HG03175 (cell line): ENCODE data around the gene DCHS2.

ENCODE experiments used
- ATAC-seq: cut with Tn5 transposase; IDR thresholded peaks from one replicate; pipeline ENCODE4 v1.9.1; 2021; ENCODE audit warnings: mild to moderate bottlenecking, moderate library complexity; ENCODE audit not compliant: unreplicated experiment

The DCHS2 gene, protein sequence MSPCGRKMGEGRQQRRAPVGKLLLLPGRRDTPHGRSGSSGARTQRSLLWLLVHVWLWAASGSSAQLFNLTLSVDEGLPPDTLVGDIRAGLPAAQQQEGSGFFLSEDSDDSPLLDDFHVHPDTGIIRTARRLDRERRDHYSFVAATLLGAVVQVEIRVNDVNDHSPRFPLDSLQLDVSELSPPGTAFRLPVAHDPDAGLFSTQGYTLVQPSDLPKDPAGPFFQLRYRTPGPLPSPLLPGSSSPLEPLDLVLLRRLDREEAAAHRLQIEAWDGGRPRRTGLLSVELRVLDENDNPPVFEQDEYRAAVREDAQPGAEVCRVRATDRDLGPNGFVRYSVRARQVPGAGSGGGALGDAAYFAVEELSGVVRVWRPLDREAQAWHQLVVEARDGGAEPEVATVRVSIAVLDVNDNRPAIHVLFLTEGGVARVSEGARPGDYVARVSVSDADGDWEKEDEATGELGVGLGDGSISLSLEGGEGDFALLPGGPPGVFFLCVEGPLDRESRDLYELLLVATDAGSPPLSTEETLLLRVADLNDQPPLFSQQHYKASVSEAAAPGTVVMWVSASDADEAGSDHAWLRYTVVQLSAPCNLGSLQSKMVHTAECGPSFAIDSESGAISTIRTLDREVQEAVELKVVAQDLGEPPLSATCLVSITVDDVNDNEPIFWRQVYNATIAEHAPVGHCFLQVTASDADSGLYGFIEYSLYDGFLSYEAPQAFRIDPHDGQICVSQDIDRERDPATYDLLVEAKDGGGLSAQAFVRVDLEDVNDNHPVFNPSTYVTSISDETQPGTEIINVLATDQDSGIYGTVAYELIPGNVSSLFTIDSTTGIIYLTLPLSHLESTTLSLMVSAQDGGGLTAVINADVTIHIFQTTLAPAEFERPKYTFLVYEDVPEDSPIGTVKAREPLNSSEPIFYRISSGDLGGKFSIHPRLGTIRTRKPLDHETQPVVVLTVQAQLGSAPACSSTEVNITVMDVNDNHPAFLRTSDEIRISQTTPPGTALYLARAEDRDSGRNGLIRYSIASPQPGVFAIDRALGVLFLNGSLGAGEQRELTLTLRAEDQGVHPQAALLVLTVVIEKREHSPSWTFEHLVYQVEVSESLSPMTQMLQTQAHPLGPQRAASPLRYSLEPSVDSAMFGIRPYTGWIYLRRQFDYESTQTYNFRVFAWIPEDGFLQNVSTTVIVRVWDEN (N-terminal part only)

DNA sequence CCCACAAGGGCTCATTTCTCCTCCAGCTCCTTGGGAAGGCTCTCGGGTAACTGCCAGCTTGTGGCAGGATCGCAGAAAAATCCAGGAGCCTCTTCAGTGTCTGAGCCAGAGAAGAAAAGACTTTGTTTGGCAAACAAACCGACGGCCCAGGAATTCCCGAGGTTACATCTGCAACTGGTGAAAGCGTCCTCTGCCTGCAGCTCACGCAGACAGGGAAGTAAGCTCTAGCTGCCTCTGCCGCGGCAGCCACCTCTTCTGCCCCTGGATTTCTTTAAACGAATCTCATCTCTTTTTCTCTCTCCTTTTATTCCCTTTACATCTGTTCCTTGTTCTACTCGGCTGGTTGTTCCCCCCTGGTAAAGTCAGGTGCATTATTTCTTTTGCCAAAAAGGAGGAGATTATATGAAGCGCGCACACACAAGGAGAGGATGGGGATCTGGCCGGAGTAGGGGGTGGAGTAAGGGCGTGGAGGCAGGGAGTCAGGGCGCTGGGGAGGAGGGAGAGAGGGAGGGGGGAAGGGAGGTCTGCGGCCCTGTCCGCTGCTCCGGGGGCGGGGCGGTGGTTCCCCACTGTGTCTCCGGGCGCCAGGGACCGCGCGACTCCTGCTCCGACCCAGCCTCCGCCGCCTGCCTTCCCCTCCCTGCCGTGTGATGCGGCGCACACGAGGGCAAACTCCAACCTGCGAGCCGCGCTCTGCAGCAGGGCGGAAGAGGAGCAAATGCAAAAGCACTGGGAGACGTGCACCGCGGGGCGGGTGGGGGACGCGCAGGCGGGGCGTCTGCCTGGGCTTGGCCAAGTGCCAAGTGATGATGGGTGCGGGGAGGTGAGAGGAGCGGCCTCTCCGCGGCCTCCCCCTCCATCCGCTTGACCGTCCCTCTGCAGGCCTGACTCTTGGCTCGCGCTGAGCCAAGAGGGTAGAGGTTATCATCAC lies at the start of gene DCHS2:
Gene DCHS2 (minus strand): TSS at position 459 of the 931 bp plus-strand sequence. CDS start 444 bp downstream, at position 15.
- peak; percentile 68 for ATAC-seq

DNA sequence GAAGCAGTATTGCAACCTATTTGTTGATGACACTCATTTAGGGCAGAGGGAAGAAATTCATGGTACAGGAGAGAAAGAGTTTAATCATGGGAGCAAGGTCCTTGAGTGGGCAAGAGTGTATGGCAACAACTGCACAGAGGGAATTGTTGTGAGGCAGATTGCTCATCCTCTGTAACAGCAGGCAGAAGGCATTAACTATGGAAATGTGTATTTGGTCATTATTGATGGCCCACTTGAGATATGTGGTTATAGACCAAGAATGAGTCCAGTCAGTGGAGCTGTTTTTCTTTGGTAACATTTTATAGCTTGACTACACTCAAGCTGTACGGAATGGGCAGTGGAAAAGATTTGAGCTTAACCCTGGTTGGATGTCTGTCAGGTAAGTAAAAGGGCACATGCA lies 42.7 kb upstream of the DCHS2 start:
- ATAC-seq, result no peak

DNA sequence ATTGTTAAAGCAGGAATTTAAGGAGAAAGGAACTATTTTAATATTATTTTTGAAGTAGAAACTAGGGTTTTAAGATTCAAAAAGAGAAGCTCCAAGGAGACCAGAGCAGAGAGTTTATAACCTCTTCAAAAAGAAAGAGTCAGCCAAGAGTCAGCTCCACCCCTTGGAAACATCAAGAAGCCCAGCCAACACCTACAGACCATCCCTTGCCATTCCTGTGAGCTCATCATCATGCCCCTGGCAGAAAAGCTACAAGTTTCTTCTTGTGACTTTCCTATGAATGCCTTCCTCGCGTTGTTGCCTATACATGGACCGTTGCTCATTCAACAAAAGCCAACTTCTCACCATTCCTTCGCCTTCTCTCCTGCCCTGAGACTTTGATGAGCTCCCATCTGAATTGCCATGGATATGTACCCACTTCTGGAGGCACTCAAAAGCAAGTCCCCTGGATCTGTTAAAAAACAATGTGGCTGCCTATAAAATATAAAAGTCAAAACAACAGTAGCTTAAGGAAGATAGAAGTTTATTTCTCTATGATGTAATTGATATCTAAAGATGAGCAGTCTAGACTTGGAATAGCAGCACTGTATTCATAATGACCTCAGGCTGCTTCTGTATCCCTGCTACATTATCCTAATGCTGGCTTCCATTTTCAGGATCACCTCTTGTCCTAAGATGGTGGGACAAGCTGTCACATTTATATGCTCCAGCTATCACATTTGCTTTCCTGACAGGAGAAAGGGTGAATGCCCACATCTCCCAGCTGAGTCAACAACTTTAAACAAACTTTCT lies 38.3 kb upstream of the DCHS2 start:
- no peak for ATAC-seq

DNA sequence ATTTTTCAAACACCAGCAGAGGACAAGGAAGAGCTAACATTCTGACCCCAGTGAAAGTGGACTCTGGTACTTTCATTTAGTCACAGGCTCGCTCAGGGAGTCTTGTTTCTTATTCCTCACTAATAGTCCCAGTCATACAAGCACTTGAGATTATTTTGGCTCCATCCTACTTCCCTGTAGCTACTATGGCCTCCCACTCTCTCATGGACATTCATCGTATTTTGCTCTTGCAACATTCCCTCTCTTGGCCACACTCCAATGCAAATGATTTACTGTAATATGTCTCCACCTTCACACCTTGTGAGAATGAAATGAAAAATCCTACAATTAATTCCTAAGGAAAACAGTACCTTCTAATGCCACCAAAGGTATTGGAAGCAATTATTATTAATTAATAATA lies 37.3 kb upstream of the DCHS2 start:
- no peak for ATAC-seq

DNA sequence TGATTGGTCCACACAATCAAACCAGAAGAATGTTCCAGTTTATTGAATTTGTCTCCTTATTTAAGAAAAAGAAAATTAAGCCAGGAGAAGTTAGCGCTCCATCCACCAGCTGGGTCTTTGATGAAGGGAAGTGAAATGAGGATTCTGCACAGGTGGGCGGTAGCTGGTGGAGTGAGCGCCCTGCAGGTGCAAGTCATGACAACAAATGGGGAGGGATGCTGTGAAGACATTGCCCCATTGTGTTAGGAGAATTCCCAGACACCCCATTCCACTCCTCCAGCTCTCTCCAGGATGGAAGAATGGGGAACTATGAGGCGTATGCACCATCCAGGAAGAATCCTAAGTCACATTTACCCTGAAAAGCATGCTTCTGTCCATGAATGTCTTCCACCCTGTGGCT lies 35.7 kb upstream of the DCHS2 start:
- no peak for ATAC-seq

DNA sequence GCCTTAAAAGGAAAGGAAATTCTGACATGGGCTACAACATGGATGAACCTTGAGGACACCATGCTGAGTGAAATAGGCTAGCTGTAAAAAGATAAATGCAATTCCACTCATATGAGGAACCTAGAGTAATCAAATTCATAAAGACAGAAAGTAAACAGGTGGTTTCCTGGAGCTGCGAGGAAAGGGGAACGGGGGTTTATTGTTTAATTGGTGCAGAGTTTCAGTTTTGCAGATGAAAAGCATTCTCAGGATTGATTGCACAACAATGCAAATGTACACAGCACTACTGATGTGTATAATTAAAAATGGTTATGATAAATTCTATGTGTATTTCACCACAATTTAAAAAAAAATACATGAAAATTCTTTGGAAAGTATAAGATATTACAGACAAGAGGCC lies 34.6 kb upstream of the DCHS2 start:
- peak; percentile 60 for ATAC-seq

DNA sequence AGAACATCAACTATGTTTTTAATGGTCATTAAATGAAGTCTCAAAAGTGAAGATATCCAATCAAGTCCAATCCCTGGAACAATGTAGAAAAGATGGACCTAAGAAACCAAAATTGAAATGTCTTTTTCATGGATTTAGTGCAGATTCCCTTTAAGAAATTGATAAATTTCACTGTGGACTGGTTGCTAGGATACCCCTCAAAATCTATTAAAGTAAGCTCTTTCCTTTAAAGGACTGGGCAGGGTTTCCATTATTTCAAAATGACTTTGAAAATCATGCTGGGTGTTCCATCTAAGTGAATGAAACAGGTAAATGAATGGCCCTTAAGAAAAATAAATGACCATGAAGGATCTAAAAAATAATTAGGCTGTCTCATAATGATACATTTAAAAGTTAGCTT lies 30.0 kb upstream of the DCHS2 start:
- ATAC-seq, result no peak

DNA sequence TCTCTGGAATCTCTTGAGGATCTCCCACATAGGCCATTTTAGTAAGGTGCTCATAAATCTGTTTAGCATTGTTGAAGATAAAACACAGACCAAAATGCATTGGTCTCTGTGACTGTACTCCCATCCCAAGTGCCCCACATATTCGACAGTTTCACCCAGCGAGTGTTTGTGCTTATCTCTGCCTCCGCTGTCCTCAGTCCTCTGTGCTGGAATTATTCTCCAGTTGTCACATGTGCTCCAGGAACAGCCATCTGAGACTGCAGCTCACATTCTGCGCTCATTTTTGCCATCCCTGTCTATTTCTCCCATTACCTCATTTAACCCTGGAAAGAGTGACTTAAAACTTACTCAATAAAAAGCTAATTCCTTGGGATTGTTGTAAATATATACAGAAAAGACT lies 27.6 kb upstream of the DCHS2 start:
- ATAC-seq, result no peak

DNA sequence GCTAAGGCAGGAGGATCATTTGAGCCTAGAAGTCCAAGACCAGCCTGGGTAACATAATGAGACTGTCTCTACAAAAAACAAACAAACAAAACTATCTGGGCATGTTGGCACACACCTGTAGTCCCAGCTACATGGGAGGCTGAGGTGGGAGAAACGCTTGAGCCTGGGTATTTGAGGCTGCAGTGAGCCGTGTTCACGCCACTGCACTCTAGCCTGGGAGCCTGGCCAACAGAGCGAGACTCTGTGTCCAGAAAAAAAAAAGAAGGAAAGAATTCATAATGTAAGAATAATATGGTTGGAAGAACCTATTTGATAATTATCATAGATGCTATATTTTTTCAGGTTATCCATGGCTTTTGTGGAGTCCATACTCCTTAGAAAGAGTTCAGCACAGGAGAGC lies 26.0 kb upstream of the DCHS2 start:
- no peak for ATAC-seq

DNA sequence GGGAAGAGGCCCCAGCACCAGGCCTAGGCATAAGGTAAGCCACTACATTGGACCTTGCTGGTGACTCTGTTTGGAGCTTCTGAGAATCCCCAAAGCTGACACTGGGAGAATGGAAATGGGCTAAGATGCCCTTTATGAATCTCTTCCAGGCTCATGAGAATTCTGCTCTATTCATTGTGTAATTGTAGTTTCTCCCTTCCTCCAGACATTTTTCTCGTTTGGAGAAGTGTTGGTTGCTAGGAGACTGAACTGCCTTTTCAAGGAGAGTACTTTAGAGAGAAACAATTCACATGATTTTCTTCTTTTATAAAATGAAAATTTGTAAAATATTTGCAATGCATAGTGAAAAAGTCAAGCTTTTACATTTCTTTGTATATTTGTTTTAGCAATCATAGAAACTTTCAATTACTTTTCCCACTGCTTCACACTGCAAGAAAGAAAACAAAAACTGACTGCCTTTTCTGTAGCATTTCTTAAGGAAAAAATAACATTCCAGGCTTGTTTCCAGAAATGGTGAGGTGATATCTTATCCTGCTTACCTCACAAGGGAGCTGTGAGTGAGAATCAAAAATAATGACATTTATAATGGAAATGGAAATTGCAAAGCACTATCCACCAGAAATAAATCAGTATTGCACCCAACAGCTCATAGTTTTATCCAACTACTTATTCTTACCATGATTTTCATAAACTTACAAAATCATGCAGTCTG lies 24.9 kb upstream of the DCHS2 start:
- ATAC-seq, result no peak

DNA sequence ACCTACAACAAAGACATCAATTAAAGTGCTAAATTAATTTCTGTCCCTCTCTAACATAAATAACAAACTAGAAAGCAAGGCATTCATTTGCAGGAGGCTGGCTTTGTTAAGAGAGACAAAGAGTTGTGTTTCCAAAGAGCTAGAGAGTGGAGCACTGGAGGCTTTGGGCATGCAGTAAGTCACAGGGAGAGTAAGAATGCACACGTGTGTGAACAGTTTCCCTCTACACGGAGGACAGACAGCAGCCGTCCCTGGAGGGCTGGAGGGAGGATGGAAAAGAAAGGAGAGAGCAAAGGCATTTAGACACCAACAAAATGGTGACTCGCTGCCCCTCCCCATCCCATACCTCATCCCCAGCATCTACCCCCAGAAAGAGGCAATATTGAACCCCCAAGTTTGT lies 20.4 kb upstream of the DCHS2 start:
- ATAC-seq, result no peak

DNA sequence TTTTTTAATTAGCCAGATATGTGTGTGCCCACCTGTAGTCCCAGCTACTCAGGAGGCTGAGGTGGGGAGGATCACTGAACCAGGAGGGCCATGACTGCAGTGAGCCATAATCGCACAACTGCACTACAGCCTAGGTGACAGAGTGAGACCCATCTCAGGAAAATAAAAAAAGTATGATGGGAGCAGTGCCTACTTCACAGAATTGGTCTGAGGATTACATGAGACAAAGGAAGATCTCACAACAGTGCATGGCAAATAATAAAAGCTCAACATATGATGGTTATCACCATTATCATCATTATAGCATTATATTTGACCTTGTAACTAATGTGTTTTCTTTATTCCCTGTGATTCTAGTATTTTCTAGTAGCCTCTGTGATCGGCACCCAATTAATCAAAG lies 19.9 kb upstream of the DCHS2 start:
- ATAC-seq, result no peak

DNA sequence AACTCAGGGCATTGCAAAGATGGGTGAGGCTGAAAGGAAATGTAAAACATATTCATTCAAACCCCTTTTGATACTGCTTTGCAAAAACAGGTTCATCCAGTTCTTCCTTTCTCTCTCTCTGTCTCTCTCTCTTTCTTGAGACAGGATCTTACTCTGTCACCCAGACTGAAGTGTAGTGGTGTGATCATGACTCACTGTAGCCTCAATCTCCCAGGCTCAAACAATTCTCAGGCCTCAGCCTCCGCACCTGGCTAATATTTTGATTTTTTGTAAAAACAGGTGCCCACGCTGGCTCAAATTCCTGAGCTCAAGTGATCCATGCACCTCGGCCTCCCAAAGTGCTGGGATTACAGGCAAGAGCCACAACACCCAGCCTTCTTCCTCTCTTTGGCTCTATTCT lies 15.6 kb upstream of the DCHS2 start:
- no peak for ATAC-seq

DNA sequence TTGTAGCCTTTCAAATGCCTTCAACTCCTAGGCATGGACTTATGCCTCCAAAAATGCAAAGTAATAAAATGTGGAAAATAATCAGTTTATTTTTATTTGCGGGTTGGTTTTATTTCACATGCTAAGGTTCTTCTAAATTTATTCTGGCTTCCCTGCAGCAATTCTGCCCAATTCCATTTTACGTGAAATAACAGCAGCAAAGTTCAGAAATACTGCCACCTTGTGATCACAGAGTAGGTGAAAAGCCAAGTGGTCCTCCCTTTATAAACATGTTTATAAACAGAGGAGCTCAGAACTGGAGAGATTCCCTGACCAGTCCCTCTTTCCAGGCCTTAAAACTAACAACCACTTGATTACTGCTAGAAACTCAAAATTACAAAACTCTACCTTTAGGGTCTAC lies 14.7 kb upstream of the DCHS2 start:
- ATAC-seq, result peak; percentile 52

DNA sequence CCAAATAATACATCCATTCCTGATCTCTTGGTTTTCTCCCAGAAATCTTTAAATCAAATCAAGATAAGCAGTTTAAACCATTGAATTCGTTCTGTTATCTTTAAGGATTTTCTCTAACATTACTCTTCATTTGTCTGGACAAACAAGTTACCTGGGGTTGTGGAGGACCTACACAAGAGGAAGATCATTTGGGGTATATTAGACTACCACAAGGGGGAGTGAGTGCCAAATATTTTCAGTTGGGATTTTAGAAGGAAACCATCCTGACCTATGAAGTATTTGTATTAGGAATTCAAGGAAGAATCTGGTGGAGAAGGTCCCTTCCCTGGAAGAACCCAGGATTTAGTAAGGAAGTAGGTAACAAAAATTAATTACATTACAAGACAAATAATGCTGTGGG lies 12.0 kb upstream of the DCHS2 start:
- no peak for ATAC-seq

DNA sequence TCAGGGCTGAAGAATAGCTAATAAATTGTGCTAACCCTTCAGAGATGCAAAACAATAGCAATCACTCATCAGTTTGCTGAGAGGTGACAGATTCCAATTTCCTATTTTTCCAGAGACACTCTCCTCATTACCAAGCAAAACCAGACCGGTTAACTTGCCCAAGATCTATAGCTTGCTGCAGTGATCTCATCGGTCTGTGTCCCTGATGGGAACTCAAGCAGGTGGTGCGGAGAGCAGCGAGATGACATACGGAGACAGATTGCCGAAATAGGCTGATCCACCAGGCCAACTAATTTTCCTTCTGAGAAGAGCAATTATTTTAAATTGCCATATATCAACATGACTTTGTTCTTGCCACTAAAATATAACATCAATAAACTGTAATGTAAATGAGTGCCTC lies 10.5 kb upstream of the DCHS2 start:
- no peak for ATAC-seq

DNA sequence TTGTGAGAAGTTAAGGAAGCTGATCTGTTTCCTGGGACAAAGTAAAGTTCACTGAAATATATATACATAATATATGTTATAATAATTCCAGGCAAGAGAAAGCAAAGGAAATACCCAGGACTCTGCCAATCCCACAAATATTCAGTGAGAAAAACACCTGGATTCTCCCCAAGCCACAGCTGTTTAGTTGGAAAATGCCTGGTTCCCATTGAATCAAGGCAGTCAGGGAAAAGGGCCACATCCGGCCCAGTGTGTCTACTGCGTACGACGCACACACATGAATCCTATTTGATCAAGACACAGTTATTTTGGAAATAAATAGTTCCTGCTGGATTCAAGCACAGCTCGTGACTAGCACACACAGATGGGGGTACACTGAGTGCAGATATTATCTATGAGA lies 6.3 kb upstream of the DCHS2 start:
- no peak for ATAC-seq

DNA sequence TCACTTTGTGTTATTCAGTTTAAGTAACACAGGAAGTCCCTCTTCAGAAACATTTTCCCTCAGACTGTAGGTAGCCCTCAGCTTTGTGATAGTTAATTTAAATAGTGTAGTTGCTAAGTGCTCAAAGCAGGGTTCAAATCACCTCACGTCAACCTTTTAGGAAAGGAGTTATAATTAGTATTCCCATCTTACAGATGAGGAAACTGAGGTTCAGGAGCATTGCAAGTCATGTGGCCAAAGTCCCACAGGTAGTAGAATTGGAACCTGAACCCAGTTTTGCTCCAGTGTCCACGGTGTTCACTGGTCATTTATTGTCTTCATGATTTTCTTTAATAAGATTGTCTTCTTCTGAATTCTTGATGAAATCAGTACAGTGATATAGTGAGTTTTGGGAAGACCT lies 4.3 kb upstream of the DCHS2 start:
- no peak for ATAC-seq

DNA sequence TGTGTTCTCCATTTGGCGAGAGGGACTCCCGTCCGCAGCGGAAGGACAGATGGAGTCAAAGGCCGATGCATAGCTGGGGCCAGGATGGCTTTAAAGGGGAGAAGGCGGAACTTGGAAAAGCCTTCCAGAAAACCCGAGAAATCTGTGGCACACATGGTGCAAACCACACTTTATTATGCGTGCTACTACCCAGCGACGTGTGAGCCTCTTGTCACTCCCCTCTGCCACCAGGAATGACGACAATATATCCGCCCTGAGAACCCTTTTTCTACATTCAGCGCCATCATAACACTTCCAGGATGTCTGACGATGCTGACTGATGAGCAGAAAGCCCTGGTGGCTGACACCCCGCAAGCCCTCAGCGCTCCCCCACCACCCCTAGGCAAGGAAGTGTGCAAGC lies 689 bp upstream of the DCHS2 start:
- peak; percentile 2 for ATAC-seq
